Mammary epithelial cell (primary cell): ENCODE data around the gene CBY3.

ENCODE experiments used
- CTCF ChIP-seq, 2 donors: IDR thresholded peaks in 1 of 2; conservative IDR thresholded peaks in 1 of 2; 2 replicates each; pipeline ENCODE4 v1.5.1; 2011 to 2012; ENCODE audit warnings: inconsistent platforms in 2 of 2, low read length in 2 of 2, mild to moderate bottlenecking in 2 of 2, control low read depth in 1 of 2, low read depth in 1 of 2; ENCODE audit not compliant: insufficient read depth in 1 of 2; ENCODE audit errors: extremely low read depth in 1 of 2
- EZH2 ChIP-seq: IDR thresholded peaks from 2 replicates; pipeline ENCODE4 v1.6.1; 2012; ENCODE audit warnings: low read length, inconsistent platforms, borderline replicate concordance

- TF ChIP-seq CTCF (conservative IDR thresholded peaks at IDR 0.05 in 1 of 2, IDR thresholded peaks at IDR 0.05 in 1 of 2; ENCODE audit: extremely low read depth in 1 of 2, insufficient read depth in 1 of 2, low read depth in 1 of 2, low read length in 2 of 2) (no peak), EZH2 (no peak)
Observed at GRCh38 chr5:179727106-179727505, 46.3 kb upstream of the CBY3 start.
